Lung microvascular endothelial cell (primary cell): ENCODE data around the gene NKAPD1. TPM values are rescaled to one million over a fixed set of nuclear protein-coding genes. Genes with fewer than 3 reads are reported as not detected.

Experiments used
- total RNA-seq: library from RNA; depleted of rRNA; stranded (reverse); fragments of >200 nt; gene quantifications from 2 replicates; pipeline ENCODE4 v1.2.1, GENCODE V29; 2014

Gene NKAPD1
- total RNA-seq, 1 donor from 2014 or later, result 14.1 TPM

Other genes with a start within 250 kb of the NKAPD1 start
- gene ALG9, start 202.7 kb upstream of the NKAPD1 start, total RNA-seq, result 20.3 and 21.4 TPM in 2 replicates
- gene FDXACB1, start 195.1 kb upstream of the NKAPD1 start, total RNA-seq, result 1.1 and 2.0 TPM in 2 replicates
- gene CFAP68, start 194.8 kb upstream of the NKAPD1 start, total RNA-seq, result 4.0 and 4.4 TPM in 2 replicates
- 0.22 and 0.60 TPM in 2 replicates for gene CRYAB, start 162.5 kb upstream of the NKAPD1 start, total RNA-seq
- not detected in 2 replicates for gene HSPB2, start 161.6 kb upstream of the NKAPD1 start, total RNA-seq
- gene C11orf52, start 155.4 kb upstream of the NKAPD1 start, total RNA-seq, result 0.65 TPM in 1 of 2 replicates, not detected in the other
- gene DIXDC1, start 137.0 kb upstream of the NKAPD1 start, total RNA-seq, result 2.4 and 7.6 TPM in 2 replicates
- 22.0 and 26.6 TPM in 2 replicates for gene DLAT, start 48.9 kb upstream of the NKAPD1 start, total RNA-seq
- 0.40 and 0.87 TPM in 2 replicates for gene PIH1D2, start 282 bp upstream of the NKAPD1 start, total RNA-seq
- gene TIMM8B, start 12.5 kb downstream of the NKAPD1 start, total RNA-seq, result 98.1 and 115 TPM in 2 replicates
- 158 and 170 TPM in 2 replicates for gene SDHD, start 12.6 kb downstream of the NKAPD1 start, total RNA-seq
- 0.22 TPM in 1 of 2 replicates, not detected in the other for gene IL18, start 89.8 kb downstream of the NKAPD1 start, total RNA-seq
- gene TEX12, start 93.1 kb downstream of the NKAPD1 start, total RNA-seq, result under 0.01 TPM in 1 of 2 replicates, not detected in the other
- 0.22 and 0.60 TPM in 2 replicates for gene BCO2, start 101.2 kb downstream of the NKAPD1 start, total RNA-seq
- 24.2 and 39.5 TPM in 2 replicates for gene PTS, start 152.1 kb downstream of the NKAPD1 start, total RNA-seq
- not detected in 2 replicates for gene PLET1, start 186.6 kb downstream of the NKAPD1 start, total RNA-seq